Choroid plexus epithelial cell (primary cell): ENCODE results near the gene OR10K1.

Experiments used
- DNase-seq: peaks from one replicate; pipeline ENCODE4 v3.0.0-alpha.2; 2010; ENCODE audit warnings: low read depth
- H3K4me3 ChIP-seq: 2 replicates; pipeline ENCODE4 v1.5.1; 2011; ENCODE audit warnings: low read depth, mild to moderate bottlenecking, control low read depth, low read length, moderate library complexity
- CTCF ChIP-seq: conservative IDR thresholded peaks from 2 replicates; pipeline ENCODE4 v1.5.1; 2011; ENCODE audit warnings: low read depth, mild to moderate bottlenecking, control low read depth, inconsistent platforms, low read length, moderate library complexity

The OR10K1 gene

GRCh38 chr1:158434741-158435140, 26.9 kb upstream of the OR10K1 start:
- no peak for DNase-seq
- TF ChIP-seq CTCF, result no peak
- no peak overlapping the region for H3K4me3 ChIP-seq

- DNase-seq, result no peak
- no peak overlapping the region for H3K4me3 ChIP-seq
- no peak for TF ChIP-seq CTCF
Measured at GRCh38 chr1:158445376-158445775, 16.3 kb upstream of the OR10K1 start.

GRCh38 chr1:158454537-158454936, 7.1 kb upstream of the OR10K1 start:
- no peak for DNase-seq
- no peak overlapping the region for H3K4me3 ChIP-seq
- TF ChIP-seq CTCF, result no peak

- TF ChIP-seq CTCF, result no peak
- DNase-seq, result no peak
Measured at GRCh38 chr1:158457246-158457645, 4.4 kb upstream of the OR10K1 start.

GRCh38 chr1:158458263-158458662, 3.4 kb upstream of the OR10K1 start:
- no peak for DNase-seq
- no peak overlapping the region for H3K4me3 ChIP-seq
- TF ChIP-seq CTCF, result no peak

More at GRCh38 chr1:158457246-158457645, 4.4 kb upstream of the OR10K1 start:
- no peak overlapping the region for H3K4me3 ChIP-seq

GRCh38 chr1:158471920-158472319, 10.3 kb downstream of the OR10K1 start, which contains the start of gene OR10R2:
OR10R2 (plus strand) TSS chr1:158472220; CDS start chr1:158472326, 106 bp downstream.
- TF ChIP-seq CTCF, result no peak
- DNase-seq, result no peak
- H3K4me3 ChIP-seq, result no peak within 1 kb of the TSS

GRCh38 chr1:158485455-158485854, 23.8 kb downstream of the OR10K1 start:
- H3K4me3 ChIP-seq, result no peak overlapping the region
- no peak for TF ChIP-seq CTCF
- no peak for DNase-seq
